PC-3 (cell line): ENCODE results near the gene SLC5A10. TPM values are rescaled to one million over a fixed set of nuclear protein-coding genes. Genes with fewer than 3 reads are reported as not detected.

Experiments used
- ATAC-seq: fragments of 200-7000 bp; cut with Tn5 transposase; 2 replicates; pipeline ENCODE4 v1.9.1; 2020; ENCODE audit warnings: mild to moderate bottlenecking, moderate library complexity
- BruUV-seq: library from RNA; stranded (reverse); fragments of 400-500 nt; replicated peaks from 2 replicates; lab custom pipeline; 2021; lab: Mats Ljungman, UMichigan
- CTCF ChIA-PET: fragments of 300-600 bp; sonication (Branson Sonifier 250); formaldehyde crosslinking; loops from one replicate; lab custom pipeline; 2022; ENCODE audit warnings: antibody characterized with exemption; lab: Charles Lee
- POLR2A ChIA-PET: fragments of 300-600 bp; sonication (Branson Sonifier 250); formaldehyde crosslinking; loops from one replicate; lab custom pipeline; 2022; ENCODE audit warnings: antibody characterized with exemption; ENCODE audit not compliant: unreplicated experiment; lab: Charles Lee
- DNase-seq: peaks from one replicate; pipeline ENCODE4 v3.0.0-alpha.2; 2015
- H2AFZ ChIP-seq: fragments of 300-600 bp; sonication (generic); 2 replicates; pipeline ENCODE4 v1.6.0; 2016; ENCODE audit warnings: antibody characterized with exemption, low read length
- H3F3A ChIP-seq: fragments of 300-600 bp; sonication (generic); one replicate; pipeline ENCODE4 v1.6.0; 2017; ENCODE audit warnings: antibody characterized with exemption, low read length, control low read depth, mild to moderate bottlenecking; ENCODE audit not compliant: unreplicated experiment
- H3K27ac ChIP-seq: fragments of 300-600 bp; sonication (generic); 2 replicates; pipeline ENCODE4 v1.5.1; 2016; ENCODE audit warnings: mild to moderate bottlenecking, low read length
- H3K27me3 ChIP-seq: fragments of 300-600 bp; sonication (generic); 2 replicates; pipeline ENCODE4 v1.6.1; 2016; ENCODE audit warnings: low read length, mixed read lengths
- H3K36me3 ChIP-seq: fragments of 300-600 bp; sonication (generic); 2 replicates; pipeline ENCODE4 v1.6.1; 2016; ENCODE audit warnings: low read depth, mixed run types, low read length, mixed read lengths
- H3K4me1 ChIP-seq: fragments of 300-600 bp; sonication (generic); 2 replicates; pipeline ENCODE4 v1.5.1; 2016; ENCODE audit warnings: low read length; ENCODE audit not compliant: insufficient read depth
- H3K4me2 ChIP-seq: fragments of 300-600 bp; sonication (generic); 2 replicates; pipeline ENCODE4 v1.6.0; 2016; ENCODE audit warnings: low read length
- H3K4me3 ChIP-seq: fragments of 300-600 bp; sonication (generic); 2 replicates; pipeline ENCODE4 v1.5.1; 2016; ENCODE audit warnings: mild to moderate bottlenecking, low read length, mixed read lengths
- H3K79me2 ChIP-seq: fragments of 300-600 bp; sonication (generic); 2 replicates; pipeline ENCODE4 v1.6.1; 2017; ENCODE audit warnings: low read length, mixed read lengths
- H3K9ac ChIP-seq: fragments of 300-600 bp; sonication (generic); 2 replicates; pipeline ENCODE4 v1.6.0; 2016; ENCODE audit warnings: mild to moderate bottlenecking, low read length
- H3K9me2 ChIP-seq: fragments of 300-600 bp; sonication (generic); replicated peaks from 2 replicates; pipeline ENCODE4 v1.6.1; 2016; ENCODE audit warnings: mixed run types, low read length, mixed read lengths
- H3K9me3 ChIP-seq: fragments of 300-600 bp; sonication (generic); 2 replicates; pipeline ENCODE4 v1.6.1; 2016; ENCODE audit warnings: low read length, mixed read lengths
- H4K20me1 ChIP-seq: fragments of 300-600 bp; sonication (generic); 2 replicates; pipeline ENCODE4 v1.6.1; 2016; ENCODE audit warnings: low read length, mixed read lengths
- CTCF ChIP-seq: fragments of 300-600 bp; sonication (generic); conservative IDR thresholded peaks from 2 replicates; pipeline ENCODE4 v1.5.1; 2017; ENCODE audit warnings: antibody characterized with exemption, low read depth, mild to moderate bottlenecking, low read length
- EZH2 ChIP-seq: fragments of 300-600 bp; sonication (generic); IDR thresholded peaks from one replicate; pipeline ENCODE4 v1.6.1; 2017; ENCODE audit warnings: antibody characterized with exemption, mild to moderate bottlenecking, low read length; ENCODE audit not compliant: unreplicated experiment
- EZH2phosphoT487 ChIP-seq: fragments of 300-600 bp; sonication (generic); IDR thresholded peaks from 2 replicates; pipeline ENCODE4 v1.6.1; 2018; ENCODE audit warnings: mild to moderate bottlenecking, antibody characterized with exemption, low read length, borderline replicate concordance
- intact Hi-C: fragments of 100-400 bp; cut with micrococcal nuclease; formaldehyde crosslinking; loops from 2 replicates; pipeline ENCODE4 v1.9.0; 2023
- total RNA-seq: library from RNA; depleted of rRNA; stranded (reverse); fragments of >200 nt; gene quantifications from 2 replicates; pipeline ENCODE4 v1.2.3, GENCODE V29; 2014

Gene SLC5A10
- total RNA-seq, 1 experiment from 2014 or later = not detected

- H3K4me3 ChIP-seq = no peak overlapping the region
- no peak for DNase-seq
- no peaks in the 10 kb centered on the region for H4K20me1 ChIP-seq
- BruUV-seq = no TSS peak
- no peaks in the 10 kb centered on the region for H3K79me2 ChIP-seq
- ChIA-PET POLR2A (no interaction called here), CTCF (no interaction called here)
- H3K4me2 ChIP-seq = no peak overlapping the region
- intact Hi-C loops = no loop called here
- ATAC-seq = no peak
- no peaks in the 10 kb centered on the region for H3F3A ChIP-seq
- H3K27ac ChIP-seq = no peak overlapping the region
- H3K4me1 ChIP-seq = peaks cover 8% of the 10 kb centered on the region
- H3K27me3 ChIP-seq = no peaks in the 10 kb centered on the region
- H2AFZ ChIP-seq = no peak overlapping the region
- no peaks in the 10 kb centered on the region for H3K9me2 ChIP-seq
- no peak overlapping the region for H3K9ac ChIP-seq
- no peaks in the 10 kb centered on the region for H3K36me3 ChIP-seq
- no peaks in the 10 kb centered on the region for H3K9me3 ChIP-seq
- no peak for TF ChIP-seq EZH2phosphoT487
- TF ChIP-seq EZH2 = no peak
- TF ChIP-seq CTCF = no peak
These were observed 58.0 kb downstream of the SLC5A10 start for GRCh38 chr17:19009970-19010369.

- H3K27me3 ChIP-seq = no peaks in the 10 kb centered on the region
- ATAC-seq (peak; percentile 46), DNase-seq (peak; percentile 37)
- H3K36me3 ChIP-seq = no peaks in the 10 kb centered on the region
- no peak overlapping the region for H2AFZ ChIP-seq
- ChIA-PET POLR2A (interaction anchor here (0.6 kb wide), 1 partner anchor 13 kb away, joined by 3 read pairs; no protein-coding TSS in a partner anchor), CTCF (no interaction called here)
- BruUV-seq = no TSS peak
- intact Hi-C loops = no loop called here
- H3K9me3 ChIP-seq = no peaks in the 10 kb centered on the region
- H4K20me1 ChIP-seq = no peaks in the 10 kb centered on the region
- H3K79me2 ChIP-seq = no peaks in the 10 kb centered on the region
- no peak overlapping the region for H3K9ac ChIP-seq
- H3K4me2 ChIP-seq = no peak overlapping the region
- H3K27ac ChIP-seq = no peak overlapping the region
- no peaks in the 10 kb centered on the region for H3F3A ChIP-seq
- TF ChIP-seq EZH2 = no peak
- no peak for TF ChIP-seq CTCF
- no peak for TF ChIP-seq EZH2phosphoT487
- peaks cover 8% of the 10 kb centered on the region for H3K4me1 ChIP-seq
- H3K4me3 ChIP-seq = no peak overlapping the region
- H3K9me2 ChIP-seq = no peaks in the 10 kb centered on the region
These were observed 59.0 kb downstream of the SLC5A10 start for GRCh38 chr17:19010729-19011505.

- Histone ChIP-seq H3K9ac (no peak overlapping the region), H4K20me1 (no peaks in the 10 kb centered on the region), H3K4me1 (peaks cover 8% of the 10 kb centered on the region), H3K36me3 (no peaks in the 10 kb centered on the region), H3K9me3 (no peaks in the 10 kb centered on the region), H3K27ac (no peak overlapping the region), H3K27me3 (no peaks in the 10 kb centered on the region), H3K9me2 (no peaks in the 10 kb centered on the region), H3K79me2 (no peaks in the 10 kb centered on the region), H3K4me2 (no peak overlapping the region), H3K4me3 (no peak overlapping the region), H3F3A (no peaks in the 10 kb centered on the region), H2AFZ (no peak overlapping the region)
- intact Hi-C loops = no loop called here
- DNase-seq = no peak
- TF ChIP-seq EZH2 = no peak
- TF ChIP-seq EZH2phosphoT487 = no peak
- TF ChIP-seq CTCF = no peak
- BruUV-seq = no TSS peak
- no peak for ATAC-seq
- CTCF ChIA-PET = no interaction called here
- POLR2A ChIA-PET = interaction anchor here (0.6 kb wide), 1 partner anchor 14 kb away, joined by 3 read pairs; no protein-coding TSS in a partner anchor
These were observed 59.6 kb downstream of the SLC5A10 start for GRCh38 chr17:19011581-19011980.
